ENCODE results near the gene HOXA10. TPM values are rescaled to one million over a fixed set of nuclear protein-coding genes. Genes with fewer than 3 reads are reported as not detected.

The HOXA10 gene
- total and polyA plus RNA-seq, 4 donors: 0.03 to 0.70 (median 0.13) TPM

- Histone ChIP-seq H3K9me3 (ENCODE audit: control insufficient read depth in 4 of 4, low read length in 3 of 4) (peaks cover 0 to 9% (median 0%) of the 10 kb centered on the region in 4 donors), H3K27ac (ENCODE audit: low read depth in 1 of 2, low read length in 2 of 2) (no peak overlapping the region), H3K4me1 (ENCODE audit: control insufficient read depth in 4 of 4, insufficient read depth in 4 of 4, low read length in 3 of 4) (peaks cover 10 to 33% (median 17%) of the 10 kb centered on the region in 4 donors), H3K36me3 (ENCODE audit: control insufficient read depth in 4 of 4, insufficient read depth in 3 of 4, low read depth in 1 of 4, low read length in 3 of 4) (no peaks in the 10 kb centered on the region), H3K9ac (ENCODE audit: low read depth in 1 of 2, low read length in 2 of 2) (no peak overlapping the region), H3K4me3 (ENCODE audit: low read depth in 1 of 3, low read length in 3 of 3) (peak overlapping the region in 1 of 3 donors; percentile 24), H3K27me3 (ENCODE audit: control insufficient read depth in 4 of 4, insufficient read depth in 4 of 4, low read length in 3 of 4) (peaks cover 7 to 36% (median 23%) of the 10 kb centered on the region in 4 donors)
- 13% methylated on average over 28 of the region's 28 CpGs for WGBS
- TF ChIP-seq RXRA (IDR thresholded peaks at IDR 0.05) (no peak), TAF1 (conservative IDR thresholded peaks at IDR 0.05) (no peak), EGR1 (IDR thresholded peaks at IDR 0.05; ENCODE audit: low read depth in 2 of 2) (no peak), HNF4G (IDR thresholded peaks at IDR 0.05) (no peak), RAD21 (IDR thresholded peaks at IDR 0.05) (no peak), GABPA (IDR thresholded peaks at IDR 0.05 in 1 of 2, conservative IDR thresholded peaks at IDR 0.05 in 1 of 2) (no peak), NR2F2 (IDR thresholded peaks at IDR 0.05) (no peak), SP1 (IDR thresholded peaks at IDR 0.05) (no peak), HNF4A (conservative IDR thresholded peaks at IDR 0.05) (no peak), FOXA1 (IDR thresholded peaks at IDR 0.05) (no peak), ZBTB33 (IDR thresholded peaks at IDR 0.05) (no peak), JUND (IDR thresholded peaks at IDR 0.05) (no peak), CTCF (IDR thresholded peaks at IDR 0.05; ENCODE audit: low read depth, low read length, missing input control) (no peak)
- peak; percentile 29 for DNase-seq (ENCODE audit: low spot score)
Measured at GRCh38 chr7:27148031-27148755, 25.9 kb downstream of the HOXA10 start.

- WGBS: 9% methylated on average over 63 of the region's 63 CpGs
- H3K9ac ChIP-seq (ENCODE audit: low read depth in 1 of 2, low read length in 2 of 2): no peak within 1 kb of the TSS
- H3K4me3 ChIP-seq (ENCODE audit: low read depth in 1 of 3, low read length in 3 of 3): peak within 1 kb of the TSS in 1 of 3 donors; percentile 24
- no peak within 1 kb of the TSS for H3K27ac ChIP-seq (ENCODE audit: low read depth in 1 of 2, low read length in 2 of 2)
- peaks cover 4 to 31% (median 21%) of the 10 kb centered on the region in 4 donors for H3K27me3 ChIP-seq (ENCODE audit: control insufficient read depth in 4 of 4, insufficient read depth in 4 of 4, low read length in 3 of 4)
- peaks cover 0 to 11% (median 0%) of the 10 kb centered on the region in 4 donors for H3K9me3 ChIP-seq (ENCODE audit: control insufficient read depth in 4 of 4, low read length in 3 of 4)
- H3K36me3 ChIP-seq (ENCODE audit: control insufficient read depth in 4 of 4, insufficient read depth in 3 of 4, low read depth in 1 of 4, low read length in 3 of 4): no peaks in the 10 kb centered on the region
- DNase-seq (ENCODE audit: low spot score): no peak
- peaks cover 11 to 38% (median 17%) of the 10 kb centered on the region in 4 donors for H3K4me1 ChIP-seq (ENCODE audit: control insufficient read depth in 4 of 4, insufficient read depth in 4 of 4, low read length in 3 of 4)
- TF ChIP-seq REST (IDR thresholded peaks at IDR 0.05) (no peak), RXRA (IDR thresholded peaks at IDR 0.05) (no peak), YY1 (IDR thresholded peaks at IDR 0.05) (no peak), ZBTB33 (IDR thresholded peaks at IDR 0.05) (no peak), FOXA1 (IDR thresholded peaks at IDR 0.05) (no peak), JUND (IDR thresholded peaks at IDR 0.05) (no peak), HNF4G (IDR thresholded peaks at IDR 0.05) (no peak), TAF1 (conservative IDR thresholded peaks at IDR 0.05) (no peak), RAD21 (IDR thresholded peaks at IDR 0.05) (no peak), FOXA2 (IDR thresholded peaks at IDR 0.05) (no peak), CTCF (IDR thresholded peaks at IDR 0.05; ENCODE audit: low read depth, low read length, missing input control) (no peak), MAX (IDR thresholded peaks at IDR 0.05) (no peak), SP1 (IDR thresholded peaks at IDR 0.05) (no peak)
Measured at GRCh38 chr7:27147199-27148030, 26.7 kb downstream of the HOXA10 start, which contains the start of gene HOXA6. HOXA6 (minus strand) TSS chr7:27147774; CDS start chr7:27147749, 25 bp downstream.
